Osteoblast (primary cell): Measurements from ENCODE around the gene MYH11. TPM values are rescaled to one million over a fixed set of nuclear protein-coding genes. Genes with fewer than 3 reads are reported as not detected.

Experiments used
- DNase-seq: peaks from one replicate; pipeline ENCODE4 v3.0.0; 2011; ENCODE audit warnings: low spot score, mixed read lengths; ENCODE audit not compliant: insufficient read length; ENCODE audit errors: missing footprints
- H2AFZ ChIP-seq: 2 replicates; pipeline ENCODE4 v1.6.0; 2011; ENCODE audit warnings: mild to moderate bottlenecking, low read length
- H3K27ac ChIP-seq: 2 replicates; pipeline ENCODE4 v1.5.1; 2011; ENCODE audit warnings: mild to moderate bottlenecking, low read depth, low read length, moderate library complexity
- H3K27me3 ChIP-seq: 2 replicates; pipeline ENCODE4 v1.6.0; 2012; ENCODE audit warnings: mild to moderate bottlenecking, control low read depth, inconsistent platforms, low read length, moderate library complexity; ENCODE audit not compliant: insufficient read depth
- H3K36me3 ChIP-seq: 2 replicates; pipeline ENCODE4 v1.5.1; 2011; ENCODE audit warnings: mild to moderate bottlenecking, low read length, control low read depth, moderate library complexity; ENCODE audit not compliant: insufficient read depth
- H3K4me1 ChIP-seq: 2 replicates; pipeline ENCODE4 v1.5.1; 2011; ENCODE audit warnings: mild to moderate bottlenecking, low read length, control low read depth, moderate library complexity; ENCODE audit not compliant: insufficient read depth
- H3K4me2 ChIP-seq: 2 replicates; pipeline ENCODE4 v1.6.0; 2011; ENCODE audit warnings: mild to moderate bottlenecking, low read length; ENCODE audit not compliant: insufficient read depth
- H3K4me3 ChIP-seq: fragments of 200-600 bp; sonication (generic); 3 replicates; pipeline ENCODE4 v1.5.1; 2012; ENCODE audit warnings: mild to moderate bottlenecking, low read length, inconsistent platforms; ENCODE audit not compliant: insufficient read depth
- H3K79me2 ChIP-seq: 2 replicates; pipeline ENCODE4 v1.6.0; 2012; ENCODE audit warnings: mild to moderate bottlenecking, low read length, control low read depth, inconsistent platforms; ENCODE audit not compliant: insufficient read depth
- H3K9me3 ChIP-seq: 2 replicates; pipeline ENCODE4 v1.5.1; 2011; ENCODE audit warnings: low read depth, low read length, control low read depth
- H4K20me1 ChIP-seq: 2 replicates; pipeline ENCODE4 v1.6.0; 2012; ENCODE audit warnings: mild to moderate bottlenecking, low read length, control low read depth; ENCODE audit not compliant: insufficient read depth
- CTCF ChIP-seq: IDR thresholded peaks from 2 replicates; pipeline ENCODE4 v1.5.1; 2011; ENCODE audit warnings: mild to moderate bottlenecking, low read depth, low read length, moderate library complexity; ENCODE audit errors: extremely low read depth
- total RNA-seq: library from RNA; depleted of rRNA; stranded (reverse); fragments of >200 nt; gene quantifications from 2 replicates; pipeline ENCODE4 v1.2.3, GENCODE V29; 2012

The MYH11 gene
- total RNA-seq, 1 donor = under 0.01 TPM

GRCh38 chr16:15682105-15682570 lies 174.7 kb downstream of the MYH11 start:
- Histone ChIP-seq H3K4me3 (no peak overlapping the region), H3K4me2 (no peak overlapping the region), H3K27ac (peak overlapping the region; percentile 68), H4K20me1 (peaks cover 3% of the 10 kb centered on the region), H3K27me3 (no peaks in the 10 kb centered on the region), H3K9me3 (no peaks in the 10 kb centered on the region), H2AFZ (no peak overlapping the region), H3K4me1 (no peaks in the 10 kb centered on the region), H3K36me3 (peaks cover 34% of the 10 kb centered on the region), H3K79me2 (peaks cover 24% of the 10 kb centered on the region)
- TF ChIP-seq CTCF = peak; percentile 72
- DNase-seq = peak; percentile 85

GRCh38 chr16:15677447-15677846 lies 179.4 kb downstream of the MYH11 start:
- peaks cover 49% of the 10 kb centered on the region for H3K79me2 ChIP-seq
- no peak overlapping the region for H2AFZ ChIP-seq
- peaks cover 22% of the 10 kb centered on the region for H3K36me3 ChIP-seq
- TF ChIP-seq CTCF = no peak
- no peaks in the 10 kb centered on the region for H3K27me3 ChIP-seq
- no peaks in the 10 kb centered on the region for H4K20me1 ChIP-seq
- no peaks in the 10 kb centered on the region for H3K9me3 ChIP-seq
- no peak for DNase-seq
- peaks cover 9% of the 10 kb centered on the region for H3K4me1 ChIP-seq
- H3K4me2 ChIP-seq = no peak overlapping the region
- H3K4me3 ChIP-seq = no peak overlapping the region
- no peak overlapping the region for H3K27ac ChIP-seq

- no peak for DNase-seq
- H3K79me2 ChIP-seq = peaks cover 49% of the 10 kb centered on the region
- no peaks in the 10 kb centered on the region for H3K9me3 ChIP-seq
- H3K36me3 ChIP-seq = peaks cover 22% of the 10 kb centered on the region
- TF ChIP-seq CTCF = no peak
- peaks cover 13% of the 10 kb centered on the region for H3K4me1 ChIP-seq
- no peak overlapping the region for H3K4me3 ChIP-seq
- no peak overlapping the region for H3K4me2 ChIP-seq
- H3K27me3 ChIP-seq = no peaks in the 10 kb centered on the region
- H4K20me1 ChIP-seq = no peaks in the 10 kb centered on the region
- no peak overlapping the region for H3K27ac ChIP-seq
- no peak overlapping the region for H2AFZ ChIP-seq
Observed at GRCh38 chr16:15676506-15676905, 180.3 kb downstream of the MYH11 start.

- no peak overlapping the region for H2AFZ ChIP-seq
- no peak for TF ChIP-seq CTCF
- H3K36me3 ChIP-seq = peaks cover 16% of the 10 kb centered on the region
- H3K27ac ChIP-seq = no peak overlapping the region
- H3K9me3 ChIP-seq = no peaks in the 10 kb centered on the region
- H3K4me3 ChIP-seq = no peak overlapping the region
- no peaks in the 10 kb centered on the region for H3K27me3 ChIP-seq
- no peak for DNase-seq
- no peaks in the 10 kb centered on the region for H4K20me1 ChIP-seq
- H3K79me2 ChIP-seq = peaks cover 44% of the 10 kb centered on the region
- H3K4me1 ChIP-seq = peaks cover 13% of the 10 kb centered on the region
- H3K4me2 ChIP-seq = no peak overlapping the region
Observed at GRCh38 chr16:15674571-15674970, 182.3 kb downstream of the MYH11 start.
